Measurements from ENCODE around the gene SORCS2. TPM values are rescaled to one million over a fixed set of nuclear protein-coding genes. Genes with fewer than 3 reads are reported as not detected.
A peak's percentile ranks its signal among the peaks of the same experiment; 100 is the strongest.

Gene SORCS2
- total RNA-seq, 2 donors from 2014 or later = 1.5 to 1.7 TPM

DNA sequence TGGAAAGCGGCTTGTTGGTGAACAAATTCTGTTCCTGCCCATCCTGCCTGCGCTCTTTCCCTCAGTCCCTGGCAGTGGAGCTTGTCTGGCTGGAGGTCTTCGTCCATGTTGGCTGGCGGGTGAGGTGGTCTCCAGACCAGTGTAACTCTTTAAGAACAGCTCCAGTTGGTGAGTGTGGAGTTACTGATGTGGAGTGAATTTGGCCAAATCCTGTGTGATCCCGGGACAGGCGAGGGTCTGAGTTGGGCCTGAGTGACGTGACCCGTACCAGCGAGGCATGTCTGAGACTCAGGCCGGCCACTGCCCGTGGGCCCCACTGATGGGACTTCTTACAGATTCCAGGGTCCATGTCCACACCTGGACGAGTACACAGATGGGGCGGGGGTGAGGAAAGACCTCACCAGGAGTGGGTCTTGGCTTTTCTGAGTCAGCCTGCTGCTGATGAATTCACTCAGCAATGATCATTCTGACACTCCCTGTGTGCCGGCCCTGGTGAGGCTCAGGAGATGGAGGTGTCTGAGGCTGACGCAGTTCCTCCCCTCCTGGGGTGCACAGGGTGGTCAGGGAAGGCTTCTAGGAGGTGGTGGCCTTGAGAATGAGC is 196.9 kb downstream of the SORCS2 start:
- peak; percentile 51 for DNase-seq (ENCODE audit: low spot score)
- H3K9me3 ChIP-seq = no peaks in the 10 kb centered on the region
- no peak overlapping the region for H3K4me3 ChIP-seq
- no peaks in the 10 kb centered on the region for H3K36me3 ChIP-seq
- TF ChIP-seq, protein P1, sequence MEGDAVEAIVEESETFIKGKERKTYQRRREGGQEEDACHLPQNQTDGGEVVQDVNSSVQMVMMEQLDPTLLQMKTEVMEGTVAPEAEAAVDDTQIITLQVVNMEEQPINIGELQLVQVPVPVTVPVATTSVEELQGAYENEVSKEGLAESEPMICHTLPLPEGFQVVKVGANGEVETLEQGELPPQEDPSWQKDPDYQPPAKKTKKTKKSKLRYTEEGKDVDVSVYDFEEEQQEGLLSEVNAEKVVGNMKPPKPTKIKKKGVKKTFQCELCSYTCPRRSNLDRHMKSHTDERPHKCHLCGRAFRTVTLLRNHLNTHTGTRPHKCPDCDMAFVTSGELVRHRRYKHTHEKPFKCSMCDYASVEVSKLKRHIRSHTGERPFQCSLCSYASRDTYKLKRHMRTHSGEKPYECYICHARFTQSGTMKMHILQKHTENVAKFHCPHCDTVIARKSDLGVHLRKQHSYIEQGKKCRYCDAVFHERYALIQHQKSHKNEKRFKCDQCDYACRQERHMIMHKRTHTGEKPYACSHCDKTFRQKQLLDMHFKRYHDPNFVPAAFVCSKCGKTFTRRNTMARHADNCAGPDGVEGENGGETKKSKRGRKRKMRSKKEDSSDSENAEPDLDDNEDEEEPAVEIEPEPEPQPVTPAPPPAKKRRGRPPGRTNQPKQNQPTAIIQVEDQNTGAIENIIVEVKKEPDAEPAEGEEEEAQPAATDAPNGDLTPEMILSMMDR (IDR thresholded peaks at IDR 0.05) = no peak
- H3K27ac ChIP-seq = no peak overlapping the region
- no peaks in the 10 kb centered on the region for H3K27me3 ChIP-seq
- H3K4me1 ChIP-seq = no peaks in the 10 kb centered on the region

DNA sequence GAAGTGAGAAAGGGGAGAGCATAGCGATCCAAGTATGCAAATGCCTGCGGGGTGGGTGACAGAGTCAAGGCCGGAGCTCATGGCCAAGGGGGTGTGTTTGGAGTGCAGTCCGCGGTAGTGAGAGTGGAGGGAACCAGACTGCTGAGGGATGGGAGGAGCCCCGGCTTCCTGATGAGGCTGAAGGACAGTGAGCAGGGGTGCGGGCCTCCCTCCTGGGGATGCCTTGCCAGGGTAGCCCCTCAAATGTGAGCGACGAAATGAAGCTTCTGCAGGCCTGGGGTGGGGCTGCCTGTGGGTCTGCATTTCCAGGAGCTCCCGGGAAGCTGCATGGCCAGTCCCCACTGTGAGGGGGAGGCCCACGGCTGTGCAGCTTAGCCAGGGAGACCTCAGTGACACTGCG is 197.4 kb downstream of the SORCS2 start:
- Histone ChIP-seq H3K27me3 (no peaks in the 10 kb centered on the region), H3K27ac (no peak overlapping the region), H3K4me3 (no peak overlapping the region), H3K4me1 (no peaks in the 10 kb centered on the region), H3K36me3 (no peaks in the 10 kb centered on the region), H3K9me3 (no peaks in the 10 kb centered on the region)
- DNase-seq (ENCODE audit: low spot score) = peak; percentile 28
- TF ChIP-seq, protein P1 (IDR thresholded peaks at IDR 0.05) = no peak

DNA sequence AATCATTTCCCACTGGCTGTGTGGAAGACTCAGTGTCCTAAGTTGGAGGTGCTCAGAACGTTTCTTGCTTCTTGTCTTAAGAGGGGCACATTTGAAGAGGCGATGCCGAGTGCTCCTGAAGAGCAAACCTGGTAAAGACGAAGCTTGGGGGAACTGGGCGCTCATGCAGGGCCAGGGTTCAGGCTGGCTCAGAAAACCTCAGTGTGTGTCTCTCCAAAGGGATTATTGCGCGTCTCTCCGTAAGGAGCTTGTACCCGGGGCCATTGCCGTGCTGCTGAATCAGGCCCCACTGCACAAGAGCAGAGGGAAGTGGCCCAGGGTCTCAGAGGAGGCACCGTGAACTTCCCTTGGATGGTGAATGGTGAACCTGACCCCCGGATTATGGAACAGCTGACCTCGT is 198.0 kb downstream of the SORCS2 start:
- DNase-seq (ENCODE audit: low spot score) = peak; percentile 32
- no peaks in the 10 kb centered on the region for H3K36me3 ChIP-seq
- H3K4me3 ChIP-seq = no peak overlapping the region
- H3K27ac ChIP-seq = no peak overlapping the region
- TF ChIP-seq, protein P1 (IDR thresholded peaks at IDR 0.05) = no peak
- H3K27me3 ChIP-seq = no peaks in the 10 kb centered on the region
- H3K4me1 ChIP-seq = no peaks in the 10 kb centered on the region
- no peaks in the 10 kb centered on the region for H3K9me3 ChIP-seq

DNA sequence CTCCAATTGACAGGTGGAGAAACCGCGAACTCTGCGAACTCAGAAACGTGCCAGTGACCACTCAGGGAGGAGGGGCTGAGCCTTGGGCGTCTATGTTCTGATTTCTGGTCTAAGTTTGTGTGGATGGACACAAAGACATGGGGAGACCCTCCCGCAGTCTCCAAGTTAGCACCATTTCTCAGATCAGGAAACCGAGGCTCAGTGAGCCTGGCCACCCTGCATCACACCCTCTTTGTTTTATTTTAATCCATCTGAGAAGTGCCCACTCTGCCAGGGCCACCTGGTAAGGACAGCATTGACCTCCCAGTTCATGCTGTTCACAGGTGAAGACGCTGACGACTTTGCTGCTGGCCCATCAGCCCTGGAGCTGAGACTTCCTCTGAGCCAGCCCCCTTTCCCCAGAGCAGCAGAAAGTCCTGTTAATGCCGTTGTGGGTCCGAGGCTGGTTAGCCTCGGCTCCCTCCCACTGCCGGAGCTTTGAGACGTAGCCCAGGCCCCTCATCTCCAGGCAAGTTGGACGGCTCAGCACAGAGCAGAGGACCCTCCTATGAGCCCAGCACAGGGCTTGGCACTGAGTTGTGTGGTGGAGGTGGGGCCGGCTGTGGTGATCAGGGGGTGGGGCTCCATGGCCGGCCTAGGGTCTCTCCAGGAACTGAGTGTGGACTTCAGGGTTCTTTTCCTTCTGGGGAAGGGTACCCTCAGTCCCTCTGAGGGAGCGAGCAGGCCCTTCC is 198.7 kb downstream of the SORCS2 start:
- Histone ChIP-seq H3K27me3 (no peaks in the 10 kb centered on the region), H3K9me3 (no peaks in the 10 kb centered on the region), H3K4me1 (no peaks in the 10 kb centered on the region), H3K36me3 (no peaks in the 10 kb centered on the region), H3K27ac (no peak overlapping the region), H3K4me3 (no peak overlapping the region)
- DNase-seq (ENCODE audit: low spot score) = peak; percentile 34
- TF ChIP-seq, protein P1 (IDR thresholded peaks at IDR 0.05) = no peak

DNA sequence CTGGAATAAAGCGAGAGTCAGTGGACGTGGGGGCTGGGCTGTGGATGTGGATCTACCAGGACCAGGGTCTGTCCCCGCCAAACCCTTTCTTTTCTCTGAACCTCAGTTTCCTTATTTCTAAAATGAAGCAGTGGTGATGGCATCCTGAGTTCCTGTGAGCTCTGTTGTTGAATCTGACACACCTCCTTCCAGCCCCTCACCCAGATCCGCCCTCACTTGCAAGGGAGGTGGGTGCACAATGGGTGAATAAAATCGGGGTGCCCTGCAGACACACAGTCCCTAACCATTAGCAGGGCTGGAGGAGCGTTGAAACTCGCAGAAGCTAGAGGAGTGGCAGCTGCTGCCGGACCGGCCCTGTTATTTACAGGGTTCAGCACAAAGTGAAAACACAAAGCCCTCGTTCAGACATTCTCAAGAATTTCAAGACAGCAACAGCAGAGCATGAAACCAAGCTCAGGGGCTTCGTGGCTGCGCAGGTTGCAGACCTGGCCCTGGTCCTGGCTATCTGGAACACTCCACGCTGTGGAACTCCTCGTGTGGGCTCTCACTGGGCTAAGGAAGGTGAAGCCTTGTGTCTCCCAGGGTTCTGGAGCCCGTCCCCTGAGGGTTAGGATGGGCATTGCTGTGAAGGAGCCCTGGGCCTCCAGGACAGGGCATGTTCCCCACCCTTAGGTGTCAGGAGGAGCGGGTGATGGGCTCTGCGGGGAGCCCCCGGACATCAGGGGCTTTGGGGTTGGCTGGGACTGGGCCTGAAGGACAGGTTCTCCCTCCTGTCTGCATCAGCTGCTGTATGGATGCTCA is 199.5 kb downstream of the SORCS2 start:
- TF ChIP-seq, protein P1 (IDR thresholded peaks at IDR 0.05) = no peak
- H3K36me3 ChIP-seq = no peaks in the 10 kb centered on the region
- no peaks in the 10 kb centered on the region for H3K9me3 ChIP-seq
- no peaks in the 10 kb centered on the region for H3K27me3 ChIP-seq
- H3K4me1 ChIP-seq = no peaks in the 10 kb centered on the region
- H3K4me3 ChIP-seq = no peak overlapping the region
- H3K27ac ChIP-seq = no peak overlapping the region
- DNase-seq (ENCODE audit: low spot score) = no peak
